Neural progenitor cell (in vitro differentiated cells): ENCODE data around the gene SMIM45.

ENCODE experiments used
- EZH2 ChIP-seq: fragments of 200-600 bp; sonication (generic); IDR thresholded peaks from 2 replicates; pipeline ENCODE4 v1.6.1; 2017; ENCODE audit warnings: antibody characterized with exemption, mild to moderate bottlenecking, moderate library complexity
- TF ChIP-seq, protein P1 (sequence below): fragments of 200-600 bp; sonication (generic); IDR thresholded peaks from 2 replicates; pipeline ENCODE4 v1.5.1; 2017; ENCODE audit warnings: antibody characterized with exemption, mild to moderate bottlenecking

DNA sequence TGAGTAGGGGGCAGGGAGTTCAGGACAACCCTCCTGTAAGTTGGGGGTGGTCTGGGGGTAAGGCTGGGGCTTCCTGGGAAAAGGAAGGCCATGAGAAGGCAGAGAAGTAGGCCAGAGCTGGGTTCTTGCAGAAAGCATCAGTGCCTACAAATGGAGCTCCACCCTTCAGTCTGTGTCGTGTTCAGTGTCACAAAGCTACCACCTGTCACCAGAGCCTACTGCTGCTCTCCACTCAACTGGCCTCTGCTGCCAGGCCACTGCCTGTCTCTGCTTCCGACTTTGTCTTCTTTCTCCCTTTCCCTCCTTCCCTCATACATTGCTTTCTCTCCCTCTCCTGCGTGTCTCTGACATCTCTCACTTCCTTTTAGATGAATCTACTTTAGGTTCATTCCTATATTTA is 43.3 kb downstream of the SMIM45 start:
- TF ChIP-seq, protein P1, sequence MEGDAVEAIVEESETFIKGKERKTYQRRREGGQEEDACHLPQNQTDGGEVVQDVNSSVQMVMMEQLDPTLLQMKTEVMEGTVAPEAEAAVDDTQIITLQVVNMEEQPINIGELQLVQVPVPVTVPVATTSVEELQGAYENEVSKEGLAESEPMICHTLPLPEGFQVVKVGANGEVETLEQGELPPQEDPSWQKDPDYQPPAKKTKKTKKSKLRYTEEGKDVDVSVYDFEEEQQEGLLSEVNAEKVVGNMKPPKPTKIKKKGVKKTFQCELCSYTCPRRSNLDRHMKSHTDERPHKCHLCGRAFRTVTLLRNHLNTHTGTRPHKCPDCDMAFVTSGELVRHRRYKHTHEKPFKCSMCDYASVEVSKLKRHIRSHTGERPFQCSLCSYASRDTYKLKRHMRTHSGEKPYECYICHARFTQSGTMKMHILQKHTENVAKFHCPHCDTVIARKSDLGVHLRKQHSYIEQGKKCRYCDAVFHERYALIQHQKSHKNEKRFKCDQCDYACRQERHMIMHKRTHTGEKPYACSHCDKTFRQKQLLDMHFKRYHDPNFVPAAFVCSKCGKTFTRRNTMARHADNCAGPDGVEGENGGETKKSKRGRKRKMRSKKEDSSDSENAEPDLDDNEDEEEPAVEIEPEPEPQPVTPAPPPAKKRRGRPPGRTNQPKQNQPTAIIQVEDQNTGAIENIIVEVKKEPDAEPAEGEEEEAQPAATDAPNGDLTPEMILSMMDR, result no peak
- no peak for TF ChIP-seq EZH2
